KOPT-K1 (cell line): ENCODE results near the gene PLCD1.
"Not testable (repeated sequence)": the region's sequence is repeated elsewhere in the genome, so short reads cannot be mapped to it uniquely, and the experiment has no call there.

Source experiments
- H3K27ac ChIP-seq: fragments of 200-600 bp; sonication (generic); 2 replicates; pipeline ENCODE4 v1.5.1; 2016; ENCODE audit warnings: antibody characterized with exemption, mild to moderate bottlenecking, low read depth, low read length; ENCODE audit not compliant: poor library complexity, severe bottlenecking
- H3K36me3 ChIP-seq: fragments of 200-600 bp; sonication (generic); 2 replicates; pipeline ENCODE4 v1.5.1; 2017; ENCODE audit warnings: antibody characterized with exemption, mild to moderate bottlenecking, low read length, moderate library complexity; ENCODE audit not compliant: insufficient read depth
- H3K9me3 ChIP-seq: fragments of 200-600 bp; sonication (generic); 2 replicates; pipeline ENCODE4 v1.5.1; 2017; ENCODE audit warnings: antibody characterized with exemption, low read length, mild to moderate bottlenecking; ENCODE audit not compliant: insufficient read depth, poor library complexity, severe bottlenecking

The PLCD1 gene

GRCh38 chr3:37980462-37981347 lies 48.7 kb downstream of the PLCD1 start:
- peaks cover 26% of the 10 kb centered on the region for H3K36me3 ChIP-seq
- H3K27ac ChIP-seq = no peak overlapping the region
- no peaks in the 10 kb centered on the region for H3K9me3 ChIP-seq

DNA sequence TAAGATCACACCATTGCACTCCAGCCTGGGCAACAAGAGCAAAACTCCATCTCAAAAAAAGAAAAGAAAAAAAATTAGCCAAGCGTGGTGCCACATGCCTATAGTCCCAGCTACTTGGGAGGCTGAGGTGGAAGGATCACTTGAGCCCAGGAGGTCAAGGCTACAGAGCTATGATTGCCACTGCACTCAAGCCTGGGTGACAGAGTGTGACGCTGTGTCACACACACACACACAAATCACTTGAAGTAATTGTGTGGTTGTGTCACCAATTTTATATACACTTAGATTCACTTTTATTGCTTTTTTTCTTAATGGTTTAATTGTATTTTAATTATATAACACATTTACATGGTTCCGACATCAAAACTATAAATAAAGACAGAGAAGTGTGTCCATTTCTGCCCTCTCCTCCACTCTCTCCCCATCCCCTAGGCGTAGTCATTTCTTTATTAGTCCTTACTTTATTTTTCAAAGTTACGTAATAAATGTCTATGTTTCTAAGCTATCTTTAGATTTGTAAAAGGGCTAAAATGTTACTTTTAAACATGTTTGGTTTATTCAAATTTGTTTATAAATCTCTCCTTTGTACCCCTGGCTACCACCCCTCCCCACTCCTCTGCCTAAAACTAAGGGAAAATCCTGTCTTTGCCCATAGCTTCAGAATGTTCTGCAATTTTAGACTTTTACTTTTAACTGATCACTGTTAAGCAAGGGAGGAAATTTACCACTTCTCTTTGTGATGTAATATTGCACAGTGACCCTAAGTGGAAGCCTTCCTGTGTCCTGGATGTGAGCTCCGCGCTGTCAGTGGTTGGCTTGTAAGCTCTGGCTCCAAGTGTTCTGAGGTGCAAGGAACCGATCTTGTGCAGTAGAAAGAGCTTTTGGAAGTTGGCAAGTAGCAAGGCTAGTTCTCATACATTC lies 49.6 kb downstream of the PLCD1 start:
- no peaks in the 10 kb centered on the region for H3K9me3 ChIP-seq
- no peak overlapping the region for H3K27ac ChIP-seq
- peaks cover 26% of the 10 kb centered on the region for H3K36me3 ChIP-seq

DNA sequence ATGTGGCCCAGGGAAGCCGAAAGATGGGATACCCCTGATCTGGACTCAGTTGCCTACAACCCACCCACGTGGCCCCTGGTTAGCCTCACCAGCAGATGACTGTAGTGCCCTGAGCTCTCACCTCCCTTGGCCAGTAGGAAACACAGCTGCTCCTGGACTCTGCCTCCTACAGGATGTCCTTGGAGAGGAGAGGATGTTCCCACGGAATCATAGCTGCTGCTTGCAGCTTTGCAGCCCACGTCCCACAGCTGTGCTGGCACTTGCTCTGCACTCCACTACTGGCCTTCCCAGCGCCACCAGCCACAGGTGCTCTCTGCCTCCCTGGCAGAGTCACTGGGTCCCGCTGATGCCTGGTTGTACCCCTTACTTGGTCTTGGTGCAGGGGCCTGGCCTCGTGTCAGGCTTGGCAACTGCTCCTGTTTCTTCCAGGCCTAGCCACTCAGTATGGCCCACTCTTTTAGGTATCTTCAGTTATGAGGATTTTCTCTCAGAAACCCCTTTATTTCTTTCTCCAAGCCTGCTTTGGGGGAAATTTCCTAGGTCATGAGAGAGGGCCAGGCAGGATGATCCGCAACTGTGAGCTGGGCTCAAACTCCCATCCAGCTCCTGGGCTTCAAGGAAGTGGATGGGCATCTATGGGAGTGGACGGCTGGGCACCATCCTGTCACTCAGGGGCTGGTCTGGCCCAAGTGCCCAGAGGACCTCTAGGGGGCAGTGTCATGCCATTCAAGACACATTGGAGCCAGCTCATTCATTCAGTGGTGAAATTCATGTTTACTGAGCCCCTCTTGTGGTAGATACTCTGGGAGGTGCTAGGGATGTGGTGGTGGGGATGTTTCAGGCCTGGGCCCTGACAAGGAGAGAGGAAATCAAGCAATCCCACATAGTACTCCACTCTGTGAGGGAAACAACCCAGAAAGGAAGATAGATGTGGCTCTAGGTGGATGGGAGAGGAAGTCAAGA lies 55.0 kb downstream of the PLCD1 start:
- Histone ChIP-seq H3K27ac (no peak overlapping the region), H3K9me3 (no peaks in the 10 kb centered on the region), H3K36me3 (peaks cover 8% of the 10 kb centered on the region)

GRCh38 chr3:37973246-37974054 lies 56.0 kb downstream of the PLCD1 start:
- peaks cover 8% of the 10 kb centered on the region for H3K36me3 ChIP-seq
- H3K9me3 ChIP-seq = no peaks in the 10 kb centered on the region
- no peak overlapping the region for H3K27ac ChIP-seq

GRCh38 chr3:37972056-37972455 lies 57.4 kb downstream of the PLCD1 start:
- not testable (repeated sequence) for H3K9me3 ChIP-seq, H3K27ac ChIP-seq, H3K36me3 ChIP-seq

DNA sequence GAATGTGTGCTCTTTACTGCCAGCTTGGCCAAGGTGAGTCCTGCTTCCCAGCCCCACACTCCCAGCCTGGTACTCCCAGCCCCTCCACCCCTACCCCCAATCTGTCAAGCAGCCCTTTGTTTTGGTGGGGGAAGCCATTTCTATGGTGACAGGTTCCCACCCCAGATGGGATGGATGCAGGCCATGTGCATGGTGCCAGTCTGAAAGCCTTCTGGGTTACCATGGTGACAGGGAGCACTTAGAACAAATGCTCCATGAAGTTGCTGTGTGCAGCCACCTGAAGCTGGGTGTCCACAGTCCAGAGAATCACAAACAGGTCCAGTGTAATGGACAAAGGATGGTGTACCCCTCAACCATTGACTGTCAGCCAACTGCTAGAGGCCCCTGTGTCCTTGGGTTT lies 58.0 kb downstream of the PLCD1 start:
- Histone ChIP-seq H3K36me3 (peaks cover 8% of the 10 kb centered on the region), H3K27ac (no peak overlapping the region), H3K9me3 (no peaks in the 10 kb centered on the region)

- no peak overlapping the region for H3K27ac ChIP-seq
- H3K36me3 ChIP-seq = peaks cover 3% of the 10 kb centered on the region
- no peaks in the 10 kb centered on the region for H3K9me3 ChIP-seq
Measured at GRCh38 chr3:37970802-37971201, 58.6 kb downstream of the PLCD1 start.

DNA sequence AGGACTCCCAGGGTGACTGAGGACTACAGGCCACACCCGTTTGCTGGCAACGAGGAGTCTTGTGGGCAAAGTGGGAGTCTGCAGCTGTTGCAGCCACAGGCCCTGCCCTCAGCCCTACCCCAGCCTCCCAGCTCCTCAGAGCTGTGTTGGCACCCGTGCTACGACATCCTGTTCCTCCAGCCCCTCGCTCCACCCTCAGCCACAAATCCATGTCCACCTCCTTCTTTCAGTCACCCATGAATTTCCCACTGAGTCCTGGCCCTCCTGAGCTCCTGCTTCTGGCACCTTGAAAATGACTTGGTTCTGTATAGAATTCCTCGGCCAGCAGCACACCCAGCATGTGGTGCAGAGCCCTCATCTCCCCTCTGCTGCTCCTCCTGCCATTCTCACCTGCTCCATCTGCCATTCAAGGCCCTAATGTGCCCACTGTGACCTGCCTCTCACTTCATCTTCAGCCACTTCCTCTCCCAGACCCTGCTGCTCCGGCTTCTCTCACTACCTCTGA lies 59.8 kb downstream of the PLCD1 start:
- Histone ChIP-seq H3K9me3 (no peaks in the 10 kb centered on the region), H3K27ac (no peak overlapping the region), H3K36me3 (no peaks in the 10 kb centered on the region)

- no peaks in the 10 kb centered on the region for H3K36me3 ChIP-seq
- H3K27ac ChIP-seq = no peak overlapping the region
Measured at GRCh38 chr3:37968813-37969595, 60.4 kb downstream of the PLCD1 start.

GRCh38 chr3:37968199-37968598 lies 61.2 kb downstream of the PLCD1 start:
- no peaks in the 10 kb centered on the region for H3K9me3 ChIP-seq
- H3K27ac ChIP-seq = no peak overlapping the region
- no peaks in the 10 kb centered on the region for H3K36me3 ChIP-seq

More at GRCh38 chr3:37968813-37969595, 60.4 kb downstream of the PLCD1 start:
- H3K9me3 ChIP-seq = no peaks in the 10 kb centered on the region

DNA sequence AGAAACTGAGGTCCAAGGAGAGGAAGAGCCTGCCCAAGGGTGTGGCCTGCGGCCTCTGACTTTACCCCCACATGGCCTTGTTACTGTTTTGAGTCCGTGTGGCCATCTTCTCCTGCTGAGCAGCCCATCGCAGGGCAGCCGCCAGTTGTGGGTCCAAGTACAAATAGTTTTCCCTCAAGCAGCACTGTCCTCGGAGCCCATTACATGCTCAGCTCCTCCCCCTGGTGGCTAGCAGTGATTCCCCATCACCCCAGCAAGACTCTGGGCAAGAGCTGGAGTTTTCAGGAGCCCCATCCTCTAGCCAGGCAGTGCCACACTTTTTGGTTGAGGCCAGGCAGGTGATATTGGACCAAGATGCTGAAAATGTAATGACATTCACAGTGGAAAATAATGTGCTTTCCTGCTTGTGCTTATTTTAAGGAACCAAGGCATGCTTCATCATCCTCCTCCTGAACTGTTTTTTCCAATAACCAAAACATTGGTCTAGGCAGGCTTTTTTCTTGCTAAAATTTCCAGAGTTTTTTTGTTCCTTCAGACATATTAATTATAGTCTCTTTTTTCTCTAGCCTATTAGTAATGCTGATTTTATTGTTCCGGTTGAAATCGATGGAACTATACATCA lies 62.1 kb downstream of the PLCD1 start:
- no peak overlapping the region for H3K27ac ChIP-seq
- no peaks in the 10 kb centered on the region for H3K9me3 ChIP-seq
- H3K36me3 ChIP-seq = no peaks in the 10 kb centered on the region

GRCh38 chr3:37964716-37965115 lies 64.7 kb downstream of the PLCD1 start:
- Histone ChIP-seq H3K27ac (no peak overlapping the region), H3K36me3 (no peaks in the 10 kb centered on the region), H3K9me3 (no peaks in the 10 kb centered on the region)

- Histone ChIP-seq H3K36me3 (no peaks in the 10 kb centered on the region), H3K27ac (no peak overlapping the region), H3K9me3 (no peaks in the 10 kb centered on the region)
Measured at GRCh38 chr3:37964146-37964545, 65.3 kb downstream of the PLCD1 start.
